ENCODE results near the gene GPC3. TPM values are rescaled to one million over a fixed set of nuclear protein-coding genes. Genes with fewer than 3 reads are reported as not detected.

Gene GPC3
- polyA plus RNA-seq, 2 of the 4 experiments (the other 2 are of a cell fraction): not detected

DNA sequence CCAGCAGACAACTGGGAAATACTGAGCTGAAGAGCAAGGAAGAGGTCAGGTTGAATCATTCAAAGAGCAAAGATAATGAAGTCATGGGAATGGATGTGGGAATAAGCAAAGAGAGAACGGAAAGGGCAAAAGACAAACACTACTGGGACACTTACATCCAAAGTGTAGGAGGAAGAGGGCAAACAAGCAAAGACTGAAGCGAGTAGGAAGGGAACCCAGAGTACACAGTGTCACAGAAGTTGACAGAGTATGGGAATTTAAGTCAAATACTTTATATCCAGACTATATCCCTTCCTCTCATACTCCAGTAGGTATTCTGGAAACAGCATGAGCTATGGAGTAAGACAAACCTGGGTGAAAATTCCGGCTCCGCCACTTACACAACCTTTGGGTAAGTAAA is 12.5 kb downstream of the GPC3 start:
- H3K27ac ChIP-seq: no peak overlapping the region
- H3K4me1 ChIP-seq: no peaks in the 10 kb centered on the region
- no peaks in the 10 kb centered on the region for H3K9me3 ChIP-seq
- no peak for DNase-seq (ENCODE audit: low read depth in 1 of 2, low spot score in 1 of 2)
- CTCF ChIA-PET: no interaction called here
- no peak for FAIRE-seq
- H3K4me2 ChIP-seq: no peak overlapping the region
- TF ChIP-seq TP53 (CRISPR knock-in tag; IDR thresholded peaks at IDR 0.05) (no peak), ZC3H11A (IDR thresholded peaks at IDR 0.05) (no peak), POLR2A (IDR thresholded peaks at IDR 0.05; ENCODE audit: low read length) (no peak), CHD4 (IDR thresholded peaks at IDR 0.05; ENCODE audit: borderline replicate concordance) (no peak), RAD21 (conservative IDR thresholded peaks at IDR 0.05 in 1 of 2, IDR thresholded peaks at IDR 0.05 in 1 of 2) (no peak), BCL3 (IDR thresholded peaks at IDR 0.05) (no peak), KDM1A (IDR thresholded peaks at IDR 0.05; ENCODE audit: low read depth) (no peak), CHD2 (IDR thresholded peaks at IDR 0.05; ENCODE audit: low read length, partially characterized antibody) (no peak), PHF8 (IDR thresholded peaks at IDR 0.05; ENCODE audit: borderline replicate concordance, low read depth) (no peak), CEBPB (IDR thresholded peaks at IDR 0.05) (no peak), HDAC2 (IDR thresholded peaks at IDR 0.05) (no peak), RNF2 (IDR thresholded peaks at IDR 0.05; ENCODE audit: borderline replicate concordance, low read depth) (no peak), EP300 (IDR thresholded peaks at IDR 0.05) (no peak), CBX2 (IDR thresholded peaks at IDR 0.05; ENCODE audit: borderline replicate concordance, low read depth) (no peak)
- ATAC-seq: no peak
- H3K4me3 ChIP-seq: no peak overlapping the region
- WGBS (ENCODE audit: missing lambda C conversion rate): 6% methylated on average over 4 of the region's 4 CpGs
- POLR2A ChIA-PET: no interaction called here

- FAIRE-seq (no peak), DNase-seq (ENCODE audit: low read depth in 1 of 2, low spot score in 1 of 2) (no peak), ATAC-seq (no peak)
- H3K27ac ChIP-seq: no peak overlapping the region
- TF ChIP-seq ZNF302 (CRISPR knock-in tag; IDR thresholded peaks at IDR 0.05): no peak
- TF ChIP-seq CBX8 (IDR thresholded peaks at IDR 0.05): no peak
- no peak for TF ChIP-seq POLR2A (IDR thresholded peaks at IDR 0.05; ENCODE audit: low read length)
- ChIA-PET CTCF (no interaction called here), POLR2A (no interaction called here)
- no peaks in the 10 kb centered on the region for H3K9me3 ChIP-seq
- no peaks in the 10 kb centered on the region for H3K4me1 ChIP-seq
- H3K4me3 ChIP-seq: no peak overlapping the region
- no peak overlapping the region for H3K4me2 ChIP-seq
- WGBS (ENCODE audit: missing lambda C conversion rate): 24% methylated on average over 3 of the region's 3 CpGs
Observed at GRCh38 chrX:133971586-133971985, 13.8 kb downstream of the GPC3 start.

- TF ChIP-seq USF2 (IDR thresholded peaks at IDR 0.05): no peak
- TF ChIP-seq, protein P1, sequence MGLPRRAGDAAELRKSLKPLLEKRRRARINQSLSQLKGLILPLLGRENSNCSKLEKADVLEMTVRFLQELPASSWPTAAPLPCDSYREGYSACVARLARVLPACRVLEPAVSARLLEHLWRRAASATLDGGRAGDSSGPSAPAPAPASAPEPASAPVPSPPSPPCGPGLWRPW (IDR thresholded peaks at IDR 0.05): no peak
- no peak for TF ChIP-seq ATOH8 (CRISPR knock-in tag; IDR thresholded peaks at IDR 0.05; ENCODE audit: low read depth)
- TF ChIP-seq PHF8 (IDR thresholded peaks at IDR 0.05; ENCODE audit: borderline replicate concordance, low read depth): no peak
- TF ChIP-seq FOXS1 (CRISPR knock-in tag; IDR thresholded peaks at IDR 0.05): no peak
- TF ChIP-seq HOXB13 (CRISPR knock-in tag; IDR thresholded peaks at IDR 0.05; ENCODE audit: low read depth): no peak
- no peak for TF ChIP-seq KDM5A (IDR thresholded peaks at IDR 0.05)
- TF ChIP-seq RARB (CRISPR knock-in tag; IDR thresholded peaks at IDR 0.05): no peak
- TF ChIP-seq NPAS2 (CRISPR knock-in tag; IDR thresholded peaks at IDR 0.05; ENCODE audit: borderline replicate concordance): no peak
- no peak for TF ChIP-seq E2F6 (IDR thresholded peaks at IDR 0.05; ENCODE audit: borderline replicate concordance, low read depth)
- no peak for TF ChIP-seq CHD4 (IDR thresholded peaks at IDR 0.05; ENCODE audit: borderline replicate concordance)
- no peak for TF ChIP-seq TP53 (CRISPR knock-in tag; IDR thresholded peaks at IDR 0.05)
- TF ChIP-seq ZNF302 (CRISPR knock-in tag; IDR thresholded peaks at IDR 0.05): no peak
- TF ChIP-seq TFCP2L1 (CRISPR knock-in tag; IDR thresholded peaks at IDR 0.05): no peak
- no peak for TF ChIP-seq POLR2AphosphoS2 (conservative IDR thresholded peaks at IDR 0.05; ENCODE audit: low read length)
- no peak for TF ChIP-seq EP300 (IDR thresholded peaks at IDR 0.05)
- DNase-seq (ENCODE audit: low read depth in 1 of 2, low spot score in 1 of 2) (no peak), FAIRE-seq (no peak), ATAC-seq (no peak)
- Histone ChIP-seq H3K27ac (no peak overlapping the region), H3K4me2 (no peak overlapping the region), H3K4me1 (no peaks in the 10 kb centered on the region), H3K4me3 (no peak overlapping the region), H3K9me3 (no peaks in the 10 kb centered on the region)
- ChIA-PET CTCF (no interaction called here), POLR2A (no interaction called here)
- WGBS (ENCODE audit: missing lambda C conversion rate): 18% methylated on average over 5 of the region's 5 CpGs
Observed at GRCh38 chrX:133970076-133970475, 15.3 kb downstream of the GPC3 start.
